ENCODE data around the gene CHD5.

Gene CHD5

DNA sequence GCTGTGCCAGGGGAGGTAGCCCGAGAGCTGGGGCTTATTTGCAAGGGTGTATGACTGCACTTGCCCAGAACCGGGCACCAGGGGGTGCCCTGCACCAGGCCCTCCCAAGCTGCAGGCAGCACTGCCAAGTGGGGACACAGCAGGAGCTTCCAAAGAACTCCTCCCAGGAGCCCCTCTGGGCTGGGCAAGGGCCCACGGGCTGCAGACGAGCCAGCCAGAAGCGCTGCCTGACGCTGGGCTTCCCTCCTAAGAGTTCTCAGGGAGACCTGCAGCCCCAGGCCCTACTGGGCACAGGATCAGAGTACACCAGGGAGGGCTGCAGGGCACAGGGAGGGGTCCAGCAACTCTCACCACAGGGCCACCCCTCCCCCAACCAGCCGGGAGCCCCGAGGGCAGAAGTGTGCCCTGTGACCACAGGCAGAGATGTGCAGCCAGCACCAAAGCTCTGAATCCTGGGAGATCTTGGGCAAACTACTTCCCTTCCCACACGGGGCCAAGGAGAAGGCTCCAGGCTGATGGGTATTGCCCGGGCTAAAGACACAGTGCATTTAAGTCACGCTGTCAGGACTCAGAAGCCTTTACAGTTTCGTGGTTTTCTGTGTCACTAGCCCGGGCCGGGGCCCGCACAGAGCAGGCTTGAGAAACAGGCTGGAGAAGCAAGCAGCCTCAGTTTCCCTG is 71.0 kb downstream of the CHD5 start:
- no peak for DNase-seq

DNA sequence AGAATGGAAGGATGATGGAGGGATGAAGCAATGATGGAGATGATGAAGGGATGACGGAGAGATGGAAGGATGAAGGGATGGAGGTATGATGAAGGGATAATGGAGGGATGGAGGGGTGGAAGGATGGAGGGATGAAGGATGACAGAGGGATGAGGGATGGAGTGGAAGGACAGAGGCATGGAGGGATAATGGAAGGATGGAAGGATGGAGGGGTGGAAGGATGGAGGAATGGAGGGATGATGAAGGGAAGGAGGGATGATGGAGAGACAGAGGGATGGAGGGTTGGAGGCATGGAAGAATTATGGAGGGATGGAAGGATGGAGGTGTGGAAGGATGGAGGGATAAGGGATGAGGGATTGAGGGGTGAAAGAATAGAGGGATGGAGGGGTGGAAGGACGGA is 71.6 kb downstream of the CHD5 start:
- DNase-seq = no peak

DNA sequence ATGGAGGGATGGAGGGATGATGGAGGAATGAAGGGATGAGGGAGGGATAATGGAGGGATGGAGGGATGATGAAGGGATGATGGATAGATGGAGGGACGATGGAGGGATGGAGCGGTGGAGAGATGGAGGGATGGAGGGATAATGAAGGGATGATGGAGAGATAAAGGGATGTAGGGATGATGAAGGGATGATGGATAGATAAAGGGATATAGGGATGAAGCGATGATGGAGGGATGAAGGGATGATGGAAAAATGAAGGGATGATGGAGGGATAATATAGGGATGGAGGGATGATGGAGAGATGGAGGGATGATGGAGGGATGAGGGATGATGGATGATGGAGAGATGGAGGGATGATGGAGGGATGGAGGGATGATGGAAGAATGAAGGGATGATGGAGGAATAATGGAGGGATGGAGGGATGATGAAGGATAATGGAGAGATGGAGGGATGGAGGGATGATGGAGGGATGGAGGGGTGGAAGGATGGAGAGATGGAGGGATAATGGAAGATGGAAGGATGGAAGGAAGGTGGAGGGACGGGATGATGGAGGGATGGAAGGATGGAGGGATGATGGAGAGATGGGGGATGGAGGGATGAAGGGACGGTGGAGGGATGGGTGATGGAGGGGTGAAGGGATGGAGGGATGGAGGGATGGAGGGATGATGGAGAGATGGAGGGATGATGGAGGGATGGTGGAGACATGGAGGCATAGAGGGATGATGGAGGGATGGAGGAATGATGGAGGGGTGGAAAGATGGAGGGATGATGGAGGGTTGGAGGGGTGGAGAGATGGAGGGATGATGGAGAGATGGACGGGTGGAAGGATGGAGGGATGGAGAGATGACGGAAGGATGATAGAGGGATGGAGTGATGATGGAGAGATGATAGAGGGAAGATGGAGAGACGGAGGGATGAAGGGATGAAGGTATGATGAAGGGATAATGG is 72.4 kb downstream of the CHD5 start:
- DNase-seq = no peak

DNA sequence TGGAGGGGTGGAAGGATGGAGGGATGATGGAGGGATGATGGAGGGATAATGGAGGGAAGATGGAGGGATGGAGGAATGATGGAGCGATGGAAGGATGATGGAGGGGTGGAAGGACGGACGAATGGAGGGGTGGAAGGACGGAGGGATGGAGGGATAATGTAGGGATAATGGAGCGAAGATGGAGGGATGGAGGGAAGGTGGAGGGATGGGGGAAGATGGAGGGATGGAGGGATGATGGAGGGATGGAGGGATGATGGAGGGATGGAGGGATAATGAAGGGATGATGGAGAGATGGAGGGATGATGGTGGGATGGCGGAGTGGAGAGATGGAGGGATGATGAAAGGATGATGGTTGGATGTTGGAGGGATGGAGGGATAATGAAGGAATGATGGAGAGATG is 73.1 kb downstream of the CHD5 start:
- no peak for DNase-seq

DNA sequence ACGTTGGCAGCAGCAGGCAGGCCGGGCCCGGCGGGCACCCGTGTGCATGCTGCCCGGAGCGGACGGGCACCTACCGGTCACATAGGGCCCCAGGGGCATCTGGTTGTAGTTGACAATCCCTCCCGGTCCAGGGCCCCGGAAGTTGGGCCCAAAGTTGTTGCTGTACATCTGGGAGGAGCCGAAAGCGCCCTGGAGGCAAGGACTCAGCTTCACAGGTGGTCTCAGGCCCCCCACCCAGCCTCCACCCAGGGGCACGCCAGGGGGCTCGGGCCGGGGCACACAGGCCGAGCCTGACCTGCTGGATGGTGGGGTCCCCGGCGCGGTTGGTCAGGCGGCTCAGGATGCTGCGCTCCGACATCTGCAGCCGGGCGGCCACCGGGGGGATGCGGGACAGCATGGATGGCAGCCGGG is 73.8 kb downstream of the CHD5 start:
- no peak for DNase-seq

DNA sequence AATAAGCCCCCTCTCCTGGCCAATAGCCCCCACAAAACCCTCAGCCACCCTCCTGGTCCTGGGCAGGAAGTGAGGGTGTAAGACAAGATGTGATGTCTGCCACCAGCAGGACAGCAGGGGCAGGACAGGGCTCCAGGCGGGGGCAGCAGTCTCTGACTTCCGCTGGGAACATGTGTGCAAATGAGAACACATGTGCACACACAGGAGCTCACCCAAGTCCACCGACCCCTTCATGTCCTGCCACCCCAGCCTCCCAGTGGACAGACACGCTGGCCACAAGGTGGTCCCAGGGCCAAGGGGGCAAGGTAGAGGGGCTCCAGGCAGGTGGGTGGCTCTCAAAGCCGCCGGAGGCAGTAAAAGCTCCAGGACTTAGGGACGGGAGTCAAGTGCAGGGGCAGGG is 74.4 kb downstream of the CHD5 start:
- DNase-seq = no peak

DNA sequence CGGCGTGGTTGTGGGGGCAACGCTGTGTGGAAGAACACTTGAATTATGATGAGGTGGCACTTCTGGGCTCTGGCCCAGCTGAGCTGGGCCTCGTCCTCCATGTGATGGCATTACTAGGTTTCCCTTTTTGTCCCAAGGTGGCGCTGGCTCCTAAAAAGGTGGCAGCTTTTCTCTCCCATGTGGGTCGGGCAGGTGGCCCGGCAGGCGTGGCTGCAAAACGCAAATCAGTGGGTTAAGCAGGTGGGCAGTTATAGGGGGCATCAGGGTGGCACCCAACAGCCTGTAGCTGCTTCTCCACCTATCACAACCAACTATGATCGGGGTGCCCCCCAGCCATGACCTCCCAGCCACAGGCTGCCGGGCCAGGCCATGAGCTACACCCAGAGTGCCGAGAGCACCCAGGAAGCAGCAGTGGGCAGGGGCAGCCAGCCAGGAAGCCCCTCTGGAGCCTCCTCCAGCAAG is 74.9 kb downstream of the CHD5 start:
- DNase-seq = no peak

DNA sequence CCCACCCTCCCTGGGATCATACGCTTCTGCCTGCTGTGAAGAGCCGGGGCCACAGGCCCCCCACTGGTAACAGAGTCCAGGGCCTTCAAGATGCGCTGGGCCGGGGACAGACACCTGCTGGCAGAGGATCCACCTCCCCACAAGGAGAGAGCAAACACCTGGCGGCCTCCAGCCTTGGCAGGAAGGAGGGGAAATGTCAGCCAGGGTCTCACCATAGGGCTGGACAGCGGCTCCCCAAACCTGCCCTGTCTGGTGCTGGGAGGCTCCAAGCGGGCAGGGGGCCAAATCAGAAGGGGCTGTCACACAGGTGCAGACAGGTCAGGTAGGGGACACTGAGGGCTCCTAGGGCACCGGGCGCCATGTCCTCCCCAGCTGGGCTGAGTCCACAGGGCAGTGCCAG is 75.5 kb downstream of the CHD5 start:
- DNase-seq = no peak

DNA sequence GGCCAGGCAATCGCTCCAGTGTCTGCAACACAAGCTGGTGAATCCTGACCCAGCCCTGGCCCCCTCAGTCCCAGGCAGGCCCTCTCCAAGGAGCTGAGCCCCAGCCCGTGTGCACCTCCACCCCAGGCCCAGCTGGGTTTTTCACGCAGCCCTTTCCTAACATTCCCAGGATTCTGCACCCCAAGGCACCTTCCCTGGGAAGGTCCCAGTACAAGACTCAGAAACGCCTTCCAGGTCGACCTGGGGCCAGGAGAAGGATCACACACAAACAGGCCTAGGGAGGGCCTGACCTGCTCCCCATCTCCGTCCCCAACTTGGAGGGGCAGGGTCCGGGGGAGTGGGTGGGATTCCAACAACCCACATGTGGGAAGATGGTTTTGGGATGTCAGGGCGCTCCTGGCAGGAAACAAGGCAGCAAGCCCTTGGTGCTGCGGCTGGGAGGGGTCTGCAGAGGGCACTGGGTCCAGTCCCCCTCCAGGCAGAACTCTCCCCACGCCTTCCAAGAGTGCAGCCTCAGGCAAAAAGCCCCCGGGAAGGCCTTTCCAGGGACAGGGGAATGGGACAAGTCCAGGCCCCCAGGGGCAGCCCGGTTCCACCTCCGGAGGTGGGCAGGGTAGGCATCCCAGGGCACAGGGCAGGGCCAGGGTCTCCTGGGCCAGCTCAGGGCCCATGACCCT is 76.1 kb downstream of the CHD5 start:
- no peak for DNase-seq

DNA sequence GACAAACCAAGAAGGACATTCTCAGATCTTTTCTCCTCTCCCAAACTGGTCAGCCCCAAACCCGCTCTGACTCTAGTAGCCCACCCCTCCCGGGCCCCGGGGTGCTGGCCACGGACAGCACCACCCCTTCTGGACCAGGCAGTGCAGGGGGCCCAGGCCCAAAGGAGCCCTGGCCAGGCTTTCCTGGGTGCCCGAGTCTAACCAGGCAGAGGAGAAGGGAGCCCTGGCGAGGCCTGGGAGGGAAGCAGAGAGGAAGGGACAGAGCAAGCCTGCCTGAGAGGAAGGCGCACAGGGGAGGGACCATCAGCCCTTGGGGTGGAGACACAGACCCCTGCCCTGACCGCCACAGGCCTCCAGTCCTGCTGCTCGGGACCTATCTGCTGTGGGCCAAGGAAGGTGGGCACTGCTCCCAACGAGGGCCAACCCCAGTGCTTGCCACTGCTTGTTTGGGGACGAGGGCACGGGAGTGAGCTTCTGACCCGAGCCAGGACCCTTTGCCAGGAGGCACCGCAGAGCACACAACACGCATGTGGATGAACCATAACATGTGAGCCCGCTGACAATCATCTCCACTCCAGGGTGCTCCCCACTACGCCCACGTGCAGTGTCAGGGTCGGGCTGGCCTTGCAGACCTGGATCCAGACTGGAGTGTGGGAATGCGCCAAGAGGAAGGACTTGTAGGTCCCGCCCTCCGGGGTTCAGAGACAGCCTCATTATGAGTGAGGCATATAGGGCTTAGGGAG is 76.8 kb downstream of the CHD5 start:
- no peak for DNase-seq

DNA sequence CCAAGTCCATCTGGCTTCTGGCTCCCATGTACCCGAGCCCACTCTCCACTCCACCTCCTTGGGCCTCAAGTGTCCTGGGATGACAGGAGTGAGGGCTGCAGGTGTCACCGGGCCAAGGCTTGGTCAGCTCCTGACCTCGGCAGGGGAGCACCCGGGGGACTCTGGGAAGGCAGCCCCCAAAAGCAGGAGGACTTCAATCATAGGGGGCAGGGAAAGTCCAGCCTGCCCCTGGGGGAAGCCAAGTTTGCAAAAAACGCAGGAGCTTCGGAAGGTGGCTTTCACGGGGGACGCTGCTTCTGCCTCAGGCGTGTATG is 77.6 kb downstream of the CHD5 start:
- no peak for DNase-seq

DNA sequence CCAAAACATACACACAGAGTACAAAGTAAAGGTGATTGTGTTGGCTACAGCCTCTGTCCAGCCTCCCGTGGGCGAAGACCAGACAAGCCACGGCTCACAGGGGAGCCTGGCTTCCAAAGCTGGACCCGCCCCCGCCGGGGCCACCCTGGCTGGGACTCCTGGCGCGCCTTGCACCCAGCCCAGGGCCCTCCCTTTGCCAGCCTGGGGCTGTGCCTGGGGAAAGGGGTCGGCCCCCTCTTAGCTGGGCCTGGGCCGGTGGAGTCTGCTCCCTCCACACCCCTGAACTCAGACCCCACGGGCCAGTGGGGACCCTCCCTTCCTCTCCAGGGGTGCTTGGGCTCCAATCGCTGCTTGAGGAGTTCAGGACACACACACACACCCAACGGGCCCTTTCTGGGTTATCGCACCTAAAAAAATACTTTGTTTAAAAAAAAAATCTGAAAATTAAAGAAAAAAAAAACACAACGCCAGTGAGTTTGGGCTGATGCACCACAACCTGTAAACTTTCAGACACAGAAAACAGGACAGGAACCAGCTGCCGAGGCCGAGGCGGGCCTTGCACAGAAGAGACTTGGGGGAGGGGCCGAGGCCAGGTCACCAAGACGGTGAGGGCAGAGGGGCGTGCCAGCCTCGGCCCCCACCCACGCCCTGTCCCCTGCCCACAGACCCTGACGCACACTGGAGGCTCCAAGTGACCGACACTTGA is 78.1 kb downstream of the CHD5 start:
- DNase-seq = no peak

DNA sequence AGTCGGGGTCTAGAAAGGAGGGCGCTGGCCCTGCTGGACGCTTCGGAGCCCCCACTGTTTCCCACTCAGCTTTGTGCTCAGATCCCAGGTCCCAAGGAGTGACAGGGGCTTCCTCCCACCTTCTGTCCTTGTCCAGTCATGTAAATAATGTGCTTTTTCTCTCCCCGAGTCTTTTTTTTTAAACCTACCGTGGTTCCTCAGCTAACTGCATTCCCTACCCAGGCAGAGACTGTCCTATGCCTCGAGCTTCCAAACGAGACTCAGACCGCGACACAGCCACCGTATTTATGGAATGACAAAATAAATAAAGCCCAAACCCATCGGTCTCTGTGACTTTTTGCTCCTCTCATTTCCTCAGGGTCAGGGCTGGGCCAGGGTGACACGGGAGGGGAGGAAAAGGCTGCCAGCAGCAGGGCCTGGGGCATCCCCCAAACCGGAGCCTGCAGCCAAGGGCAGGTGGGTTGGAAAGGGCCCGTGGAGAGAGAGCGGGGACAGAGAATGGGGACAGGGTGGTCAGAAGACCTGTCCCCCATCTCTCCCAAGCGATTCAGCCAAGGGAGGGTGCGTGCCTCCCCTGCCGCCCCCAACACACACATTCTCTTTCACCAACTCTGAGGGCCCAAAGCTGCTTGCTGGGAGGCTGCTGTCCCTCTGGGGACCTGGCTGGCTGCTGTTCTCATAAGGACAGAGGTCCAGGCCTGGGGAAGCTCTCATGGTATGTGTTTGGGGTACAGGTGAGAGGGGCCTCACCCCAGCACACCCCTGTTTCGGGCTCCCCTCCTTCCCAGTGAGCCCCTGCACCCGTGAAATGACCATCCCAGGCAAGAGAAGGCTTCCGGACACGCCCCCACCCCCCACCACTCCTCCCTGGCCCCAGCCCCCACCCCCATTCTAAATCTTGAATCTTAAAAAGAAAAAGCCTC is 79.0 kb downstream of the CHD5 start:
- DNase-seq = no peak

DNA sequence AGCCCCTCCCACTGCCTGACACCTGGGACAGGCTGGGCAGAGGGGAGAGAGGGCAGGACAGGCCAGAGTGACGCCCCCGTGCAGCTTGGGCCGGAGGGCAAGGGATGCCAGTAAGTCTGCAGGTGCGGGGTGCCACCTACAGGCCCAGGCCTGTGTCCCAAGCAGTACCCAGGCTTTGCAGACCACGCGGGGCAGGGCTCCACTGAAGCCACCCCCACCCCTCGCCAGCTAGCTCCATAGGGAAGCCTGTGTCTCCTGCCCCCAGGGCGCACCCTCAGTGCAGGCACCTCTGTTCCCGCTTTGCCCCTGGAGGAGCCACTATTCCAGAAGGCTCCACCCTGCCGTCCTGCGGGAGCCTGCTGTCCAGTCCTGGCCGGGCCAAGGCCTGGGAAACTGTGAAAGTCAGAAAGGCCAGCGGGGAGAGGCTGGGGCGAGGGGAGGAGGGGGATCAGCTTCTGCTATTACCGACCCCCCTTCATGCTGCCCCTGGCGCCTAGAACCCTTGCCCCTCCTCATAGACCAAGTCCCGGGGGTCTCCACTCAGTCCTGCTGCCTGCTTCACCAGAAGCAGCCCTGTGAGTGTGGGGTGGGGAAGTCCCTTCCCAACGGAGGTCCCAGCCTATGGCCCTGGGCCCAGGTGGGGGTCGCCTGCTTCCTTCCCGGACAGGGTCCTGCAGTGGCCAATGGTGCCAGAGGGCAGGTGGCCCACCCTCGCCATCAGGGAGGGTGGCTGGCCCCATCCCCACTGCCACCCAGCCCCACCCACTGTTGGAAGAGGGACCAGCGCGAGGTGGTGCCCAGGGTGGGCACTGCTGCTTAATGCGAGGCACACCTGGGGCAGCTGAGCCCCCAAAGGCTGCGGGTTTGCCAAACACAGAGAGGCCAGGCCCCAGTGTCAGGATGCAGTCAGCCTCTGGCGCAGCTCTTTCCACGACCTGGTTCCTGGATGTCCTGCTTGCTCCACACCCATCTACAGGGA is 80.0 kb downstream of the CHD5 start:
- no peak for DNase-seq

DNA sequence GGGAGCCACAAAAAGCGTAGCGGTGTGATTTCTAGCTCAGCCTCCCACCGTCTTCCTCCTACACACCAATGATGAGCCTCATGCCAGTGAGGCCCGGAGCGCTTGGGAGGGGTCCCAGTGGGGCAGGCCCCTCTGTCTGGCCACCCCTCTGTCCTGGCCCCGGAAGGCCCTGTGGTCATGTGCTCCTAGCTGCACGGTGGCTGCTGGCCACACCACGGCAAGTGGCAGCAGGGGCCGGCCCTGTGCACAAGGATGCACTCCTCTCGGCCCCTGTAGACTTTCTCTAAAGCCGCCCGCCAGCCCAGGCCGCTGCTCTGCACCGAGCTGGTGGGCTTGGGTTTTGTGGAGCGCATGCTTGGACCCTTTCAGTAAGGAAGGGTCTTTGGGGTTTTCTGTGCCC is 80.8 kb downstream of the CHD5 start:
- no peak for DNase-seq

DNA sequence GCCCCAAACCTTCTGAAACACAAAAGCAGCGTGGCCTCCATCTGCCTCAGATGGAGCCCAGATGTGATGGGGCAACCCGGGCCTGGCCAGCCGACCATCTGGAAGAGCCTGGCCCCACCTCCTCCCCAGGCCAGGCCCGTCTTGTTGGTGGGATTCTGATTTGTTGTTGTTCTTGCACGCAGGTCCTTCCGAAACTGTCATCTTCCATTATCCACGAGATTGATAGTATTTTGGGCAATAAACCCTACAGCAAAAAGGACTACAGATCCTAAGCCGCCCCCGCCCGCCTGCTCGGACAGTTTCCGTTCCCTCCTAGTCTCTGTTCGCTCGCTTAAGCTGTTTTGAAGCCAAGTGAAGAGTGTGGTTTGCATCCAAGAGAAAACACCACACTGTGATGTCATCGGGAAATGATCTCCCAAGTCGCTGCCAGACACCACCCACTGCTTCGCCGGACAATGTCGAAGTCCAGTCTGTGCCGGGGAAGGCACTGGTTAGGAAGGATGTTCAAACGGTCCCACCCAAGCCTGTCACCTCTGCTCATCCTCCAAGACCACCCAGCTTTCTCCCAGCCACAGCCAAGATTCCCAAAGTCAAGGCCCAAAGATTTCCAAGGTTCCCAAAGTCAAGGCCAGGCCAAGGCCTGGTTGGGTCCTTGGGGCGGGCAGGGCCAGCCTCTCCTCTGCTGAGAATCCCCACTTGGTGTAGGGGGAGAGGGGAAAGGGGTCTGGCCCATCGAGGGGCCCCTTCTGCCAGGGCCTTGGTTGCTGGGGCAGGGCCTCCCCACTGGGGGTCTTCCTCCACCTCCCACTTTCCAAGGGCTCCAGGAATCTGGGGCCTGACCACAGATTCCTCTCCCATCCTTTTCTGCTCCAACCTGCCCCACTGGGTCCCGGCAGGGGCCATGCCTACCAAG is 81.6 kb downstream of the CHD5 start:
- no peak for DNase-seq

DNA sequence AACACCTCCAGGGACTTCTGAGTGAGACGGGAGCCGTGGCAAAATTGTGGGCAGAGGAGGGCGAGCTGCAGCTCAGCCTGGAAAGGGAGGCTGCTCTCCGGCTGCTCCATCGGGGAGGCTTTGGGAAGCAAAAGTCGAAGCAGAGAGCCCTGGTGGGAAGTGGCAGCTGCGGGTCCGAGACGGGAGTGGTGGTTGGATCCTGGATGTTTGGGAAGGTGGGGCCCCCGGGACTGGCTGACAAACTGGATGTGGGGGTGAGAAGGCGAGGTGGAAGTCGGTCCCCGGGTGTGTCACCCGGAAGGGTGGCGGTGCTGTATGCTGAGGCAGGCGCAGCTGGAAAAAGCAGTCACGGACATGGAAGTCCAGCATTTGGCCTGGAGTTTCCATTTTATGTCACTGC is 82.3 kb downstream of the CHD5 start:
- no peak for DNase-seq

DNA sequence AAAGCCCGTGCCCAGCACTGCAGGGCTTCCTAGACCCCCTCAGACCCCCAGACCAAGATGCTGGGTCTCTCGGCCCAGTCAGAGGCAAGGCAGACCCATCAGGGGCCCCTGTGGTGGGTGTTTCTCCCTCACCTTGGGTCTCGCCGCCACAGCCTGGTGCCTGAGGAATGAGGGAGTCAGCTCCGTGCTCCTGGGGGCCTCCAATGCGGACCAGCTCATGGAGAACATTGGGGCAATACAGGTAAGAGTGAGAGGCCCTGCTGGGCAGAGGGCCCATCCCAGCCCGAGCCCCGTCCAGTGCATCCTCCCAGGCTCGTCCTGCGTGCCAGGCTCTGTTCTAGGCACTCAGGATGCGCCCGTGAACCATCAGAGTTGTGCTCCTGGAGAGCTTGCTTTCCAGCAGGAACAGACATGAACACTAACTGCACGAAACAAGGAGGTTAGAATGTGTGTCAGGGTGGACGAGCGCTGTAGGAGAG is 83.0 kb downstream of the CHD5 start:
- DNase-seq = no peak
